Measurements from ENCODE around the gene ATP8A1.

ATP8A1 gene

GRCh38 chr4:42610941-42611340 lies 46.0 kb downstream of the ATP8A1 start:
- TF ChIP-seq CTCF (IDR thresholded peaks at IDR 0.05) = no peak
- Histone ChIP-seq H3K4me2 (ENCODE audit: low read length) (no peak overlapping the region), H3K4me1 (peaks cover 7% of the 10 kb centered on the region), H2AFZ (no peak overlapping the region), H3K36me3 (ENCODE audit: control insufficient read depth, insufficient read depth, low read length) (no peaks in the 10 kb centered on the region), H3K9me3 (ENCODE audit: control insufficient read depth, low read length) (no peaks in the 10 kb centered on the region), H3K79me2 (no peaks in the 10 kb centered on the region), H3K27me3 (ENCODE audit: control insufficient read depth, insufficient read depth, low read length) (no peaks in the 10 kb centered on the region), H3K27ac (no peak overlapping the region), H3K9ac (no peak overlapping the region), H3K4me3 (ENCODE audit: low read depth, low read length) (no peak overlapping the region)

- no peak overlapping the region for H3K9ac ChIP-seq
- no peak for TF ChIP-seq CTCF (IDR thresholded peaks at IDR 0.05)
- H3K36me3 ChIP-seq (ENCODE audit: control insufficient read depth, insufficient read depth, low read length) = no peaks in the 10 kb centered on the region
- H3K79me2 ChIP-seq = no peaks in the 10 kb centered on the region
- H3K9me3 ChIP-seq (ENCODE audit: control insufficient read depth, low read length) = no peaks in the 10 kb centered on the region
- peaks cover 10% of the 10 kb centered on the region for H3K4me1 ChIP-seq
- no peak overlapping the region for H3K4me3 ChIP-seq (ENCODE audit: low read depth, low read length)
- no peak overlapping the region for H2AFZ ChIP-seq
- H3K27ac ChIP-seq = no peak overlapping the region
- no peak overlapping the region for H3K4me2 ChIP-seq (ENCODE audit: low read length)
- no peaks in the 10 kb centered on the region for H3K27me3 ChIP-seq (ENCODE audit: control insufficient read depth, insufficient read depth, low read length)
These were observed 47.9 kb downstream of the ATP8A1 start for GRCh38 chr4:42609051-42609450.

- Histone ChIP-seq H3K4me1 (peaks cover 10% of the 10 kb centered on the region), H3K4me3 (ENCODE audit: low read depth, low read length) (no peak overlapping the region), H2AFZ (no peak overlapping the region), H3K4me2 (ENCODE audit: low read length) (no peak overlapping the region), H3K9me3 (ENCODE audit: control insufficient read depth, low read length) (no peaks in the 10 kb centered on the region), H3K27me3 (ENCODE audit: control insufficient read depth, insufficient read depth, low read length) (no peaks in the 10 kb centered on the region), H3K79me2 (no peaks in the 10 kb centered on the region), H3K36me3 (ENCODE audit: control insufficient read depth, insufficient read depth, low read length) (no peaks in the 10 kb centered on the region), H3K9ac (no peak overlapping the region), H3K27ac (no peak overlapping the region)
- TF ChIP-seq CTCF (IDR thresholded peaks at IDR 0.05) = no peak
These were observed 48.4 kb downstream of the ATP8A1 start for GRCh38 chr4:42608551-42608950.

GRCh38 chr4:42607011-42607726 lies 49.7 kb downstream of the ATP8A1 start:
- Histone ChIP-seq H3K36me3 (ENCODE audit: control insufficient read depth, insufficient read depth, low read length) (no peaks in the 10 kb centered on the region), H3K4me1 (peaks cover 10% of the 10 kb centered on the region), H3K79me2 (peaks cover under 1% of the 10 kb centered on the region), H3K4me2 (ENCODE audit: low read length) (peak overlapping the region; percentile 19), H3K27ac (no peak overlapping the region), H3K9me3 (ENCODE audit: control insufficient read depth, low read length) (no peaks in the 10 kb centered on the region), H3K9ac (no peak overlapping the region), H3K27me3 (ENCODE audit: control insufficient read depth, insufficient read depth, low read length) (no peaks in the 10 kb centered on the region), H3K4me3 (ENCODE audit: low read depth, low read length) (no peak overlapping the region), H2AFZ (no peak overlapping the region)
- TF ChIP-seq CTCF (IDR thresholded peaks at IDR 0.05) = no peak

GRCh38 chr4:42605264-42605663 lies 51.6 kb downstream of the ATP8A1 start:
- Histone ChIP-seq H3K36me3 (ENCODE audit: control insufficient read depth, insufficient read depth, low read length) (no peaks in the 10 kb centered on the region), H3K79me2 (peaks cover 2% of the 10 kb centered on the region), H3K27ac (no peak overlapping the region), H2AFZ (no peak overlapping the region), H3K9ac (no peak overlapping the region), H3K4me1 (peaks cover 8% of the 10 kb centered on the region), H3K4me2 (ENCODE audit: low read length) (no peak overlapping the region), H3K27me3 (ENCODE audit: control insufficient read depth, insufficient read depth, low read length) (no peaks in the 10 kb centered on the region), H3K9me3 (ENCODE audit: control insufficient read depth, low read length) (no peaks in the 10 kb centered on the region), H3K4me3 (ENCODE audit: low read depth, low read length) (no peak overlapping the region)
- no peak for TF ChIP-seq CTCF (IDR thresholded peaks at IDR 0.05)

Data from parathyroid adenoma (tissue), 2 donors.